HG03571 (cell line): ENCODE data around the gene CENPL.

Experiments
- ATAC-seq: cut with Tn5 transposase; IDR thresholded peaks from one replicate; pipeline ENCODE4 v1.9.1; 2021; ENCODE audit not compliant: unreplicated experiment

The CENPL gene

GRCh38 chr1:173758980-173759379 lies 65.7 kb downstream of the CENPL start:
- no peak for ATAC-seq

- no peak for ATAC-seq
Measured at GRCh38 chr1:173758110-173758509, 66.6 kb downstream of the CENPL start.

- ATAC-seq, result no peak
Measured at GRCh38 chr1:173757666-173758065, 67.0 kb downstream of the CENPL start.

- ATAC-seq, result no peak
Measured at GRCh38 chr1:173753830-173754229, 70.9 kb downstream of the CENPL start.
